C4-2B (cell line): ENCODE measurements around the gene ACAP3.

Experiments
- H3K27ac ChIP-seq: fragments of 450-650 bp; 2 replicates; pipeline ENCODE4 v1.5.1; 2017
- ZFX ChIP-seq: fragments of 450-650 bp; IDR thresholded peaks from 2 replicates; pipeline ENCODE4 v1.6.1; 2017
- TF ChIP-seq, protein P1 (sequence below): fragments of 450-650 bp; conservative IDR thresholded peaks from 2 replicates; pipeline ENCODE4 v1.5.1; 2017; ENCODE audit warnings: mild to moderate bottlenecking

The ACAP3 gene

DNA sequence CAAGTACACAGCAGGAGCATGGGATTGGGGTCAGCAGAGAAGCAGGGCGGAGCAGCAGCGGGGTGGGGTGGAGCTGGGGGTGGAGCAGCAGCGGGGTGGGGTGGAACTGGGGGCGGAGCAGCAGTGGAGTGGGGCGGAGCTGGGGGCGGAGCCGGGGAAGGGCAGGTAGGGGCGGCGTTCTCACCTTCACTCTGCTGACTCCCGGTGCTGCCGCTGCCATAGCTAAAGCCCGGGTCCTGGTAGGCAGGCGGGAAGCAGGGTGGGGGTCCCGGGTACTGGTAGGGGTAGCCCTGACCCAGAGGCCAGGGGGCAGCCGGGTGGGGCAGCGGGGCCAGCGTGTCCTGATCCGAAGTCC is 30.0 kb upstream of the ACAP3 start:
- H3K27ac ChIP-seq = no peak overlapping the region
- TF ChIP-seq, protein P1, sequence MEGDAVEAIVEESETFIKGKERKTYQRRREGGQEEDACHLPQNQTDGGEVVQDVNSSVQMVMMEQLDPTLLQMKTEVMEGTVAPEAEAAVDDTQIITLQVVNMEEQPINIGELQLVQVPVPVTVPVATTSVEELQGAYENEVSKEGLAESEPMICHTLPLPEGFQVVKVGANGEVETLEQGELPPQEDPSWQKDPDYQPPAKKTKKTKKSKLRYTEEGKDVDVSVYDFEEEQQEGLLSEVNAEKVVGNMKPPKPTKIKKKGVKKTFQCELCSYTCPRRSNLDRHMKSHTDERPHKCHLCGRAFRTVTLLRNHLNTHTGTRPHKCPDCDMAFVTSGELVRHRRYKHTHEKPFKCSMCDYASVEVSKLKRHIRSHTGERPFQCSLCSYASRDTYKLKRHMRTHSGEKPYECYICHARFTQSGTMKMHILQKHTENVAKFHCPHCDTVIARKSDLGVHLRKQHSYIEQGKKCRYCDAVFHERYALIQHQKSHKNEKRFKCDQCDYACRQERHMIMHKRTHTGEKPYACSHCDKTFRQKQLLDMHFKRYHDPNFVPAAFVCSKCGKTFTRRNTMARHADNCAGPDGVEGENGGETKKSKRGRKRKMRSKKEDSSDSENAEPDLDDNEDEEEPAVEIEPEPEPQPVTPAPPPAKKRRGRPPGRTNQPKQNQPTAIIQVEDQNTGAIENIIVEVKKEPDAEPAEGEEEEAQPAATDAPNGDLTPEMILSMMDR = no peak
- no peak for TF ChIP-seq ZFX

DNA sequence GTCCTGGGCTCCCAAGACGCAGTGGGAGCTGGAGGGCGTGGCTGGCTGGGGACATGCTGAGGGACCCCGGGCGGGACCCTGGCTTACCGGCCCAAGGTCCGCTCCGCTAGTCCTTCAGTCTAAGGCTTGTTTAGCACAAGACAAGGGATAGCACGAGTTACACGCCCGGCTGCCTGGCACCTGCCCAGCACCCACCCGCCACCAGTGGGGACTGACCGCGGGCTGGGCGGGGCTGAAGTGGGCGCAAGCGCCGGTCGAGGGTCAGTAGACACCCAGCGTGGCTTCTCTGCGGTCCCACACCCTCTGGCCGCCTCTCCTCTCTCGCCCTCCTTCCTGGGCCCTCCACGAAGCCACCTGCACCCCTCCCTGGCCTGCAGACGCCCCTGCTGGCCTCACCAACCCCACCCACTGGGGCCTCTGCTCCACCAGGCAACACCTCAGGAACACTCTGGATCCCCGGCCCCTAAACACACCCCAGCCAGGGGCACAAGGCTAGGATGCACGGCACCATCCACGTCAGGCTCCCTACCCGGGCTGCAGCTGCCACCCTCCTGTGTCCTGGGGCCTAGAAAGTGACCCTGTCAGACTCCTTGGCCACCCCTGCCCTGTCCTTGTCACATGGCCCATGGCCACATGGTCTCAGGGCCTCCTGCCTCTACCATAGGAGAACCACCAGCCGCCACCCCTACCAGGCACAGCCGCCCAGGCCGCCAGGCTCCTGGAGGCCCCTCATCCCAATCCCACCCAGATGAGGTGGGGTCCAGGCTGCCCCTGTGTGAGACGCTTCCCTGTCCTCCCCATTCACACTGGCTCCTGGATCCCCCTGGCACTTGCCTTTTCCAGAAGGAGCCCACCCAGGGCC is 29.4 kb upstream of the ACAP3 start:
- TF ChIP-seq, protein P1 = no peak
- TF ChIP-seq ZFX = no peak
- no peak overlapping the region for H3K27ac ChIP-seq

DNA sequence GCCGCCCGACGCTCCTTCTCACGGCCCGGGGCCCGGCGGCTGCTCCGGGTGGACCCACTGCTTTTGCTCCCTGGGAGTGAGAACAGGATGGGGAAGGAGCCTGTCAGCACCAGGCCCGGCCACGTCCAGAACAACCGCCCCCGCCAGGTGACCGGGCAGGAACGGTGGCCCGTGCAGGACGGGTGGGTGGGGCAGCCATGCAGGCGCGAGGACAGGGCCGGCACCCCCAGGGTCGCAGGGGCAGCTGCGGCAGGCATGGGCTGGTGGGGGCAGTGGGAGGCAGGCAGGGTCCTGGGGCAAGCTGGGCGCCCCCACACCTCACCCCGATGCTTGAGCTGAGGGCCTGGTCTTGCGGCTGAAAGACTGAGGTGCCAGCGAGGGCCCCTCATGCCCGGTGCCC is 28.7 kb upstream of the ACAP3 start:
- TF ChIP-seq ZFX = no peak
- TF ChIP-seq, protein P1 = no peak
- no peak overlapping the region for H3K27ac ChIP-seq

DNA sequence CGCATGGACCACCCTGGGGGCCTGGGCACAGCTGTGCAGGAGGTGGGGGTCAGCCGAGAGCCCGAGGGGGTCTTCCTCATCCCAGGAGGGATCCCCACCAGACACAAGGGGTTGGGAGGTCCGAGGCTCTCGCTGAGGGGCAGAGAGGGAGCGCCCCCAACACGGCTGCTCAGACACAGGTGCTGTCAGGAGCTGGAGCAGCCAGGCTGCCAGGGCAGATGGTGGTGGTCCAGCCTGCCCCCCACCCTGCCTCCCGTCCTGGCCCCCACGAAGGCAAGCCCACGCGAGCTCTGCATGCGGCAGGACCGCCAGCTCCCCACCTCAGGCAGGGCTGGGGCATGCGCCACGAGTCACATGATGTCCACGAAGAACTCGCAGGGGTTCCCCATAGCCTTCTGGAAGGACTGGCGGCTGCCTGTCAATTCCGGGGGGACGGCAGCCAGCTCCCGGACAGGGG is 28.1 kb upstream of the ACAP3 start:
- no peak for TF ChIP-seq ZFX
- TF ChIP-seq, protein P1 = no peak
- H3K27ac ChIP-seq = no peak overlapping the region

DNA sequence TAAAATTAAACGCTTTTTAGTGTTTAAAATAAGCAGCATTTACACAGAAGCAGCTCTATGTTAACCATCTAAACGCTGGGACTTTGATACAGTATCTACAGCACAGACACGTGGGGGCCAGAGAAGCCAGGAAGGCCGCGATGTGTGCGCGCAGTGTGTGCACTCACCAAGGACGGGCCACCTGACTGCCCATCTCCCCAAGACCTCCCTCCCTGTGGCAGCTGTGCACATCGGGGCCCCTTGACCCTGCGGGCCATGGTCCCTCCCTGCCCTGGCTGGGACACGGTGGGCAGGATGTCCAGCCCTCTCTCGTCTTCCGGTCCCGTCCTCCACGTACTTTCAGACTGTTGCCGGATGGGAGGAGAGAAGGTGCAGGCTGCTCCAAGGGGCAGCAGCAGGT is 27.6 kb upstream of the ACAP3 start:
- no peak for TF ChIP-seq ZFX
- TF ChIP-seq, protein P1 = no peak
- no peak overlapping the region for H3K27ac ChIP-seq

DNA sequence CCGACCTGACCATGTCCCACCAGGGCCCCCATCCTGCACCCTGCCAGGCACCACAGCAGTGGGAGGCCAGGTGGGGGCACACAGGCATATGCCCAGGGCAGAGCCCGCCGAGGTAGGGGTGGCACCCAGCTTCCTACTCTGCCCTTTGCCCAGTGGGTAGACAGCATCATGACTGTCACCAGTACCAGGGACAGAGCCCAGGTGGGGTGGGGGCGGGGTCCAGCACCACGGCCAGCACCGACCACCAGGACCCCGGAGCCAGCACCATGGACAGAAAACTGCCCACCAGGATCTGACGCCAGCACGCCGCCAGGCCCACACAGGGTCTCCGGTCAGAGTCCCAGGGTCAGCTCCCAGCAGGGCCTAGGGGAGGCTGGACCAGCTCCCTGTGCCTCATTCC is 27.1 kb upstream of the ACAP3 start:
- no peak for TF ChIP-seq ZFX
- TF ChIP-seq, protein P1 = no peak
- no peak overlapping the region for H3K27ac ChIP-seq

DNA sequence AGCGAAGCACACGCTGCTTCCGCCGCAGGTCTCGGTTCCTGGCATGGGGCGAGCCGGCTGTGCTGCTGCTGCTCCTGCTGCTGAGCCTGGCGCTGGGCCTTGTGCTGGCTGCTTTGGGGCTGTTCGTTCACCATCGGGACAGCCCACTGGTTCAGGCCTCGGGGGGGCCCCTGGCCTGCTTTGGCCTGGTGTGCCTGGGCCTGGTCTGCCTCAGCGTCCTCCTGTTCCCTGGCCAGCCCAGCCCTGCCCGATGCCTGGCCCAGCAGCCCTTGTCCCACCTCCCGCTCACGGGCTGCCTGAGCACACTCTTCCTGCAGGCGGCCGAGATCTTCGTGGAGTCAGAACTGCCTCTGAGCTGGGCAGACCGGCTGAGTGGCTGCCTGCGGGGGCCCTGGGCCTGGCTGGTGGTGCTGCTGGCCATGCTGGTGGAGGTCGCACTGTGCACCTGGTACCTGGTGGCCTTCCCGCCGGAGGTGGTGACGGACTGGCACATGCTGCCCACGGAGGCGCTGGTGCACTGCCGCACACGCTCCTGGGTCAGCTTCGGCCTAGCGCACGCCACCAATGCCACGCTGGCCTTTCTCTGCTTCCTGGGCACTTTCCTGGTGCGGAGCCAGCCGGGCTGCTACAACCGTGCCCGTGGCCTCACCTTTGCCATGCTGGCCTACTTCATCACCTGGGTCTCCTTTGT is 26.0 kb upstream of the ACAP3 start:
- TF ChIP-seq ZFX = no peak
- TF ChIP-seq, protein P1 = no peak
- H3K27ac ChIP-seq = no peak overlapping the region
